ENCODE measurements around the gene EHMT1.

- no peak for TF ChIP-seq CTCF (conservative IDR thresholded peaks at IDR 0.05)
- peak; percentile 87; the same call in 1 of the 2 replicates for TF ChIP-seq ZFX (IDR thresholded peaks at IDR 0.05)
Measured at GRCh38 chr9:137590123-137590468, 28.7 kb upstream of the EHMT1 start.

Data from C4-2B (cell line).